SK-N-SH treated with all-trans-retinoic acid at 6 μM for 48 hours (cell line): ENCODE data around the gene KIF6.

Source experiments
- CREB5 ChIP-seq: fragments of 250-450 bp; sonication (Bioruptor Pico); IDR thresholded peaks from 2 replicates; pipeline ENCODE4 v1.5.1; 2020; ENCODE audit warnings: low read depth, mild to moderate bottlenecking, moderate library complexity
- SNAI2 ChIP-seq: fragments of 250-450 bp; sonication (Bioruptor Pico); IDR thresholded peaks from 2 replicates; pipeline ENCODE4 v1.5.0; 2020; ENCODE audit warnings: mild to moderate bottlenecking, moderate library complexity

DNA sequence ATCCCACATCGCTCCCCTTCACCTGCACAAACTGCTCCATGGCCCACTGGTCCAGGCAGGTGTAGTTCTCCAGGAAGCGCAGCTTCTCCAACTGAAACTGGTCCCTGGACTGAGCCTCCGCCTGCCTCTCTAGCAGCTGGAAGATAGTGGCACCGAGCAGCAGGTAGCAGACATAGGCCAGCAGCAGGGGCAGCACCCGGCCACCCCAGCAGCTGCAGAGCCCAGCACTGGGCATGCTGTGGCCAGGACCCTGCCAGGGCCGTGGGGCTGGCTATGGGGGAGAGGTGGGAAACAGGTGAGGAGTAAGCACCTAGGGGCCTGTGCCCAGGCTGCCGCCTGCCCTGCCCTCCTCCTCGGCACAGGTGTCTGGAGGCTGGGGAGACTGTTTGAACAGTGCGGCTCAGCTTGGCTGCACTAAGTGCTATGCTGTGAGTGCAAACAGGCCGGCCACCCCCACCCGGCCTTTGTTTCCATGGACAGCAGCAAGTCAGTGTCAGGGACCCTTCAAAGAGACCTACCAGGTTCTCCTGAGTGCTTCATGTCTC, 402.8 kb downstream of the KIF6 start, which contains the start of gene KCNK16:
- TF ChIP-seq SNAI2 (CRISPR knock-in tag) (no peak), CREB5 (CRISPR knock-in tag) (no peak)
